HG03064 (cell line): ENCODE measurements around the gene KRTAP10-7.

Source experiments
- ATAC-seq: cut with Tn5 transposase; IDR thresholded peaks from one replicate; pipeline ENCODE4 v1.9.1; 2021; ENCODE audit warnings: low read depth; ENCODE audit not compliant: unreplicated experiment

KRTAP10-7 gene

GRCh38 chr21:44650973-44651675 is 50.7 kb downstream of the KRTAP10-7 start:
- ATAC-seq = no peak
